ENCODE results near the gene DCTD.
A peak's percentile ranks its signal among the peaks of the same experiment; 100 is the strongest.

DCTD gene

DNA sequence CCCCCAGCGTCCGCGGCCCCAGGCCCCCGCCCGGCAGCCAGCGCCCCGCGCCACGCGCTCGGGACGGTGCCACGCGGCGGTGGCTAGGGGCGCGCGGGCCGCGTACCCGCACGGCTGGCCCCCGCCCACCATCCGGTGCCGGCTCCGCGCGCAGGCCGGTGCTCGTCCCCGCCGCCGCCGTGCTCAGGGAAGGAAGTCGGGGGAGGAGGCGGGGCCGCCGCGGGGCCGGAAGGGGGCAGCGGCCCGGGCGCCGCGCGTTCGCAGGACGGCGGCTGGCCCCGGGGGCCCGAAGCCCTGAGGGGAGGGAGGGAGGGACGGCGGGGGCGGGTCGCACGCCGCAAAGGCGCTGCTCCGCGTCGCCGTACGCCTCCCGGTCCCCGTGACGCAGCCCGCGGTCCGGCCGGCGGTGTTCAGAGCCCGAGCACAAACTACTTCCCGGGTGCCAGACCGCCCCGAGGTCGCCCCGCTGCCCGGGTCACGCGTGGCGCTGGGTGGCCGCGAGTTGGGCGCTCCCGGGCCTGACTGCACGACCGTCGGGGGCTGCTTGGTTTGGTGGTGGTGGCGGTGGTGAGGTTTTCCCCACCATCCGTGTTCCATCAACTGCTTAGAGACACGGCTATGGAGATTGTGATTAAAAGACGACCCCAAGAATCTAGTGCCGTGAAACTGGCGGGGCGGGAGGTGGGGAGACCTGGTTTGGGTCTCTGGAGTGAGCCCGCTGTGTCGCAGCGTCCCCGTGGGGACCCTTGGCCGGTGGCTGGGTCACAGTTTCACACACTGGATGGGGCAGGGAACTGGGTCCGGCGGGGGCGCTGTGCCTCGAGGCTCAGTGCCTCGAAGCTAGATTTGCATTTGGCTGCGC is at the start of gene DCTD:
Gene DCTD (minus strand): TSS at position 205 of the 862 bp plus-strand sequence. CDS start 1,818 bp downstream, outside the sequence.
- DNase-seq (ENCODE audit: low spot score): peak; percentile 76

GRCh38 chr4:182960746-182961145 is 43.6 kb upstream of the DCTD start:
- DNase-seq (ENCODE audit: low spot score): no peak

GRCh38 chr4:182960228-182960627 is 43.0 kb upstream of the DCTD start:
- DNase-seq (ENCODE audit: low spot score): no peak

DNA sequence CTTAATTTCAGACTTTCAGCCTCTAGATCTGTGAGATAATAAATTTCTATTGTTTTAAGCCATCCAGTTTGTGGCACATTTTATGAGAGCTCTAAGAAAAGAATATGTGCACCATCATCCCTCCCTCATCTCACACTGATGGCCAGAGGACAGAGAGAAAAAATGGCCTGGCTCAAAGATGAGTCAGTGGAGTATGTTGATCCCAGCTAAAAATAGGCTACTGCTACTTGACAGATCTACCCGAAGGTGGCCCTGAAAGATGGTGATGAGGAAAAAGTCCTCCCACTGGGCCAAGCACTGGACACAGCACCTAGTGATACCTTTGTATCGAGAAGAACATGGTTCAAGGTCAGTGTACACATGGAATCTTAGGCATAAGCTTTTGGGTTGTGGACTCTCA is 38.2 kb upstream of the DCTD start:
- no peak for DNase-seq (ENCODE audit: low spot score)

GRCh38 chr4:182944484-182945213 is 27.5 kb upstream of the DCTD start:
- no peak for DNase-seq (ENCODE audit: low spot score)

- no peak for DNase-seq (ENCODE audit: low spot score)
Measured at GRCh38 chr4:182939680-182940079, 22.5 kb upstream of the DCTD start.

DNA sequence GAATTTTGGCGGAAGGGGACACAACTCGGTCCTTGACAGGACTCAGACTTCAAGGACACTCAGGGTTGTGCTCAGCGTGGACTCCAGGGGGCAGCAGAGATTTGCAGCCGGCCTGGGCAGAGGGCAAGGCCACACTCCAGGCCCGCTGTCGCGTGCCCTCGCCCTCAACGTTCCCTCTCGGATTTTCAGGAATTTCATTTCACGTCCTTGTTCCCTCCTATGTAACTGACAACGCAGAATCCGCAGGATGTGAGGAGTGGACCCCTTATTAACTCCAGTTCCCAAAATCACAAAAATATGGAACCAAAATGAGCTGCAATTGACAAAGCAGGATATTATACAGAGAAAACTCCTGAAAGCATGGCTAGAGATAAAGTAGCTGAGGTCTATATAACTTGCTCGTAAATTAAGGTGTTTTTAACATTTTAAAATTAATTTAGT is 21.0 kb upstream of the DCTD start:
- peak; percentile 69 for DNase-seq (ENCODE audit: low spot score)

DNA sequence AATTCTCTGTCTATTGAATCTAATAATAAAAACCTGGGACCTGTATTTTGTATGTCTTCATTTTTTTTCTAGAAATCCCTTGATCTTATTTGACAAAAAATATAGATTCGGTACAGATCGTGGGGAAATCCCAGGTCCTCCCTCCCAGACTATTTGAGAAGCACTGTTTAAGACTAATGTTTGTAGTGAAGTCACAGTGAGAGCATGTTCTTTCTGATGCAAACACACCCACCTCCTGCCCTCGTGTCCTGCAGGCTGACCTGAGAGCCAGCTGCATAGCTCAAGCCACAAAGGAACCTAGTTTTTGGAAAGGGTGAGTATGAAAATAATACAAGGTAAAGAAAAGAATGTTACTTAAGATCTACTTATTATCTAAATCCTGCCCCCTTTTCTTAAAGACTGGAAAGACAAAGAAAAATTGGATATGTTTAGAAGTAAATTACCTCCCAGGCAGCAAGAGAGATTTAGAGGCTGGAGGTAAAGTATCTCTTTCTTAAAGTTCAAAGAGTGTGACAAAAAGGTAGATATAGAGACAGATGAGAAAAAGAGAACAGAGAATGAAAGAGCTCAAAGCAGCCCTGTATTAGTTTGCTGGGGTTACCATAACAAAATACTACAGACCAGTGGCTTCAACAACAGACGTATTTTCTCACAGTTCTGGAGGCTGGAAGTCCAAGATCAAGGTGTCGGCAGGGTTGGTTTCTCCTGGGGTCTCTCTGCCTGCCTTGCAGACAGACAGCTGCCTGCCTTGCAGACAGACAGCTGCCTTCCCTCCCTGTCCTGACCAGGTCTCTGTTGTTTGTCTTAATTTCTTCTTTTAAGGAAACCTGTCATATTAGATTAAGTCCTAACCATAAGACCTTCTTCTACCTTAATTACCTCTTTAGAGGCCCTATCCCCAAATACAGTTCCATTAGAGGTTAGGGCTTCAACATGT is 20.4 kb upstream of the DCTD start:
- no peak for DNase-seq (ENCODE audit: low spot score)

DNA sequence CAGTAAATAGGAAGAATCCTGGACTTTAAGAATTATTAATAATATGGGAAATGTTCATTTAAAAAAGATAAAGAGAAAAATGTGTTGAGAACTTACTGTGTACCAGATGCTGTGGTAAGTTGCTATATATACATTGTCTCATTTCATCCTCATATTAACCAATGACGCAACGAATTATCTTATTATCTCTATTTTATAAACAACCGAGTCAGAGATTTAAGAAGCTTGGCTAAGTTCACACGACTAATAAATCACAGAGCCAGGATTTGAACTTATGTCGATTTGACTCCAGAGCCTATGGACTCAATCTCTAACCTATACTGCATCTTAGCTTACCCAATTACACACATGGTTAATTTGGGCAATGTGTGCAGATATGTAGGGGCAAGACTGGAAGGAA is 15.5 kb upstream of the DCTD start:
- DNase-seq (ENCODE audit: low spot score): no peak

GRCh38 chr4:182931691-182932345 is 14.6 kb upstream of the DCTD start:
- DNase-seq (ENCODE audit: low spot score): no peak

DNA sequence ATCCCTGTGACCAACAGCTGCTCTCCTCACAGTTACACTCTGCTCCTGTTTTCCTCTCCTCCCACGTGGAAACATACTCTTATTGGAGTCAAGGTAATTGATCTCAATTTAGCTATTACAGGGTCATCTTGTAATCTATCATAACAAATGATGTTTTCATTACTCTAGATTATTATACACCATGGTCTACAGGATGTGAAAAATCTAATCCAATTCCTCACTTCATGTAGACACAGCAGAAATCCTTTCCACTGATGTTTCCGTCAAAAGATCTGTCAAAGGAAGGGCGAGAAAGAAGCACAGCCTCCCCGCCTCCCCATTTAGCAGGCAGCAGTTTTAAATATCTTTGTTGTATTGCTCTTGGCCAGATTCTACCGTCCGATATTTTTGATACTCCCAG is 13.7 kb upstream of the DCTD start:
- no peak for DNase-seq (ENCODE audit: low spot score)

DNA sequence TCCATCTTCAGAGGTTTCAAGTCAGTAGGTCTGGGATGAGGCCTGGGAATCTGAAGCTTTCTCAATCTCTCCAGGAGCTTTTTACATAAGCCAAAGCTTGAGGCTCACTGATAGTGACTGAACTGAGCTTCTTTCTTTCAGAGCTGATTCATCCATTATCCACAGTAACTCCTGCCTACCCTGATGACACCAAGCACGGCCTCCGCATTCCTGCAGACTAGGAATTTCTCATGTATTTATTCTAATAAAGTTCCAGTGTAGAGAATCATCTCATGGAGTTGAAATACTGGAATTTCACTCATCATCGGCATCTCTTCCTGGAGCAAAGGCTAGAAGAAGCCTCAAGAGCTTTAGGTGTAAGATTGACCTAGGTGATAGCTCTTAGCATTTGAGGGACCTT is 12.1 kb upstream of the DCTD start:
- no peak for DNase-seq (ENCODE audit: low spot score)

- peak; percentile 25 for DNase-seq (ENCODE audit: low spot score)
Measured at GRCh38 chr4:182928061-182928460, 10.9 kb upstream of the DCTD start.

GRCh38 chr4:182927505-182927904 is 10.3 kb upstream of the DCTD start:
- no peak for DNase-seq (ENCODE audit: low spot score)

DNA sequence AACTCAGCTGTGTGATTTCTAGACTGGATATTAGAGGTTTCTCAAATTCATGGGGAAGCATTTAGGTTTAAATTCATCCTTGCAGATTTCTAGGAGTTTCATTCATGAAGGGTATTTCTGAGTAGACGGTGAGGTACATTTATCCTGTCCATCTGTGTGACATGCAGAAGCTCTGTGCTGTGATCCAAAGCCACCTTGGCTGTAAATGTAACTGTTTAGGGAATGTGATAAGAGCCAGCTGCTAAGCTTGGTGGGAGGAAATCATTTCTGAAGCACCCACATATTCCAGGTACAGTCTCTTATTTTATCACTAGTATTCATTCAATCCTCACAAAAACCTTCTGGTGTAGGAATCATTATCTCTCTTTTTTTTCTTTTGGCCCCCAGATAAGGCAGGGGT is 8.7 kb upstream of the DCTD start:
- no peak for DNase-seq (ENCODE audit: low spot score)

- DNase-seq (ENCODE audit: low spot score): peak; percentile 62
Measured at GRCh38 chr4:182925298-182925757, 8.1 kb upstream of the DCTD start.

- no peak for DNase-seq (ENCODE audit: low spot score)
Measured at GRCh38 chr4:182924497-182924896, 7.3 kb upstream of the DCTD start.

GRCh38 chr4:182923796-182924340 is 6.7 kb upstream of the DCTD start:
- DNase-seq (ENCODE audit: low spot score): no peak

DNA sequence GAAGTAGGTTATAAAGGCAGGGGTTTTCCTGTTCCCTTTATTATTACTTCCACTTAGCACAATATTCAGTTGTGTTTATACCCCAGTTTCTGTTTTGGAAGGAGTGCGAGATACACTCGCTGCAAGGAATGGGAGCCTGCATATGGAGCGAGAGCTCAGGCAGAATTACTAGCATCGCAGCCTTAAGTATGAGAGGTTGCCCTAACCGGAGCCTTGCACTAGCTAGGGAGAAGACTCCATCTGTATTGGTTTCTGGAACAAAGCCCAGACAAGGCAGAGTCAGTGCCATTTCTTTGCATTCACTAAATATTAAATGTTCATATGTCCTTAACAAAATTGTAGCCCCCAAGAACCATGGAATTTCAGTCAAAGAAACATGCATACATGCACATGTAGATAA is 6.2 kb upstream of the DCTD start:
- no peak for DNase-seq (ENCODE audit: low spot score)

DNA sequence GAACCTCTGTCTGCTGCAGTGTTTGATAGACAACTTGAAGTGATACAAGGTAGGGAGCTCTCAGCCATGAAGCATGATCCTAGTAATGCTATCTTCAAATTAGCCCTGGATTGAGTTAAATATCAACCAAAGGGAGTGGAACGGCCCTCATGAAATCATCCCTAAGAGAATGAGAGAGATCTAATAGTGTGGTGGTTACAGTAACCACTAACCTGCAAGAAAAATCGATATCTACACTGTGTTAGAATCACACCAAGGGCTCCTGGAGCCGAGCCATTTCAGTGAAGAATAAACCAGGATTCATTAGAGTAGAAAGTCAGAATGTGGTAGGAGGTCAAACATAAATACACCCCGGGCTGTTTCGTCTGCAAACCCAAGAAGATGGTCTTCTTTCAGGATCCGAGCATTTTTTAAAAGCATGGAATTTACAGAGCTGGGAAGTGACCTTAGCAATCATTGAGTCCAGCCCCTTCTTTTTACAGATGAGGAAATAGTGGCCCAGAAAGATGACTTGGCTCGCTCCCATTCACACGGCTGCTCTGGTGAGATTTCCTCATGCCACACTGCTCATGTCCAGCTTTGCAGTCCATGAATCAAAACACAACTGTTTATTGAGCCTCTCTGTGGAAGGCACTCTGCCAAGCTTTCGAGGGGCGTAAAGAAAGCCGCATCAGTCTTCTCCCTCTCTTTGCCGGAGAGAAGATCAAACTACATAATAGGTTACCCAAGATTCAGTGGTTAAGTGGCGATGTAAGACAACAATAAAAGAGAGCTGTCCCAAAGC is 5.5 kb upstream of the DCTD start:
- no peak for DNase-seq (ENCODE audit: low spot score)

Data from activated CD4-positive, alpha-beta T cell treated with anti-CD3 and anti-CD28 coated beads, Interleukin-2, Interleukin-4, amounts not matched to agents 100 ng/mL and 50 ng/mL, durations not matched to agents 16 hours and 8 hours (primary cell).